Tibial artery (tissue), 4 donors: ENCODE results near the gene COL8A1.

ENCODE experiments used
- DNase-seq, 2 donors: peaks; one replicate each; pipeline ENCODE4 v3.0.0-alpha.2; 2019
- H3K27ac ChIP-seq, 2 donors: fragments of 200-600 bp; sonication (generic) in 1 of 2; 1 replicate in 1 of 2; 2 replicates in 1 of 2; pipeline ENCODE4 v1.5.1; 2018 to 2019; ENCODE audit warnings: mild to moderate bottlenecking in 1 of 2
- H3K27me3 ChIP-seq, 2 donors: fragments of 200-600 bp; sonication (generic) in 1 of 2; one replicate each; pipeline versions ENCODE4 v1.5.1 to v1.6.0; 2016 to 2019
- H3K36me3 ChIP-seq, 3 donors: fragments of 200-600 bp; sonication (generic) in 2 of 3; one replicate each; pipeline ENCODE4 v1.5.1; 2016 to 2019; ENCODE audit warnings: mild to moderate bottlenecking in 2 of 3
- H3K4me1 ChIP-seq, 4 donors: fragments of 200-600 bp; sonication (generic) in 2 of 4; 1 replicate in 3 of 4; 2 replicates in 1 of 4; pipeline ENCODE4 v1.5.1; 2016 to 2019
- H3K4me3 ChIP-seq, 2 donors: fragments of 200-600 bp; sonication (generic) in 1 of 2; 1 replicate in 1 of 2; 2 replicates in 1 of 2; pipeline ENCODE4 v1.5.1; 2018 to 2019; ENCODE audit warnings: mild to moderate bottlenecking in 2 of 2
- H3K9me3 ChIP-seq, 3 donors: fragments of 200-600 bp; sonication (generic) in 1 of 3; one replicate each; pipeline ENCODE4 v1.5.1; 2016 to 2019
- CTCF ChIP-seq, 2 experiments: fragments of 200-600 bp in 1 of 2; fragments of 450-650 bp in 1 of 2; IDR thresholded peaks; one replicate each; pipeline ENCODE4 v1.5.1; 2017 to 2019; ENCODE audit warnings: antibody characterized with exemption in 2 of 2, mild to moderate bottlenecking in 1 of 2, moderate library complexity in 1 of 2
- intact Hi-C: fragments of 100-400 bp; cut with DNase I; formaldehyde crosslinking; loops from one replicate; pipeline ENCODE4 v1.15.0; 2023; ENCODE audit warnings: low total_unique reads

COL8A1 gene

GRCh38 chr3:99669879-99670555 lies 31.6 kb downstream of the COL8A1 start:
- Histone ChIP-seq H3K36me3 (no peaks in the 10 kb centered on the region), H3K4me3 (no peak overlapping the region), H3K27me3 (no peaks in the 10 kb centered on the region), H3K4me1 (peaks cover 0 to 92% (median 29%) of the 10 kb centered on the region in 4 donors), H3K9me3 (no peaks in the 10 kb centered on the region), H3K27ac (peak overlapping the region; percentile 92 to 95)
- intact Hi-C loops, result no loop called here
- TF ChIP-seq CTCF (IDR thresholded peaks at IDR 0.05), result no peak
- DNase-seq, result no peak

- H3K27me3 ChIP-seq, result no peaks in the 10 kb centered on the region
- DNase-seq, result no peak
- H3K9me3 ChIP-seq, result no peaks in the 10 kb centered on the region
- TF ChIP-seq CTCF (IDR thresholded peaks at IDR 0.05), result no peak
- H3K27ac ChIP-seq, result peak overlapping the region; percentile 61 to 95
- H3K4me1 ChIP-seq, result peaks cover 0 to 92% (median 32%) of the 10 kb centered on the region in 4 donors
- H3K4me3 ChIP-seq, result no peak overlapping the region
- intact Hi-C loops, result no loop called here
- no peaks in the 10 kb centered on the region for H3K36me3 ChIP-seq
Measured at GRCh38 chr3:99670556-99670950, 32.2 kb downstream of the COL8A1 start.

GRCh38 chr3:99674086-99674789 lies 35.8 kb downstream of the COL8A1 start:
- Histone ChIP-seq H3K36me3 (peaks cover 0 to 4% (median 0%) of the 10 kb centered on the region in 3 donors), H3K27me3 (no peaks in the 10 kb centered on the region), H3K4me3 (no peak overlapping the region), H3K4me1 (peaks cover 0 to 92% (median 31%) of the 10 kb centered on the region in 4 donors), H3K9me3 (no peaks in the 10 kb centered on the region), H3K27ac (peak overlapping the region; percentile 55 to 95)
- no peak for TF ChIP-seq CTCF (IDR thresholded peaks at IDR 0.05)
- DNase-seq, result peak in 1 of 2 donors; percentile 52
- intact Hi-C loops, result loop anchor here (2.0 kb wide), 1 partner anchor 25 kb away; no protein-coding TSS in a partner anchor

- no peak overlapping the region for H3K4me3 ChIP-seq
- peak; percentile 61 to 76 for DNase-seq
- H3K27me3 ChIP-seq, result no peaks in the 10 kb centered on the region
- H3K9me3 ChIP-seq, result no peaks in the 10 kb centered on the region
- no peak for TF ChIP-seq CTCF (IDR thresholded peaks at IDR 0.05)
- H3K36me3 ChIP-seq, result peaks cover 0 to 4% (median 0%) of the 10 kb centered on the region in 3 donors
- peak overlapping the region; percentile 79 to 95 for H3K27ac ChIP-seq
- H3K4me1 ChIP-seq, result peaks cover 0 to 85% (median 35%) of the 10 kb centered on the region in 4 donors
- intact Hi-C loops, result no loop called here
Measured at GRCh38 chr3:99678023-99678422, 39.6 kb downstream of the COL8A1 start.

- intact Hi-C loops, result no loop called here
- Histone ChIP-seq H3K4me3 (no peak overlapping the region), H3K4me1 (peaks cover 0 to 85% (median 38%) of the 10 kb centered on the region in 4 donors), H3K9me3 (no peaks in the 10 kb centered on the region), H3K36me3 (peaks cover 0 to 4% (median 0%) of the 10 kb centered on the region in 3 donors), H3K27me3 (no peaks in the 10 kb centered on the region), H3K27ac (peak overlapping the region; percentile 79 to 95)
- DNase-seq, result no peak
- no peak for TF ChIP-seq CTCF (IDR thresholded peaks at IDR 0.05)
Measured at GRCh38 chr3:99678896-99679295, 40.5 kb downstream of the COL8A1 start.
